Lower leg skin (tissue), 3 donors: Measurements from ENCODE around the gene RAPGEF4.

Experiments
- POLR2A ChIP-seq, 2 donors: fragments of 450-650 bp; IDR thresholded peaks; one replicate each; pipeline ENCODE4 v1.6.1; 2016 to 2017; ENCODE audit warnings: antibody characterized with exemption in 2 of 2, mild to moderate bottlenecking in 1 of 2, moderate library complexity in 1 of 2
- TF ChIP-seq, protein P1 (sequence below), 3 donors: fragments of 450-650 bp; IDR thresholded peaks; one replicate each; pipeline ENCODE4 v1.5.1; 2016; ENCODE audit warnings: antibody characterized with exemption in 3 of 3, mild to moderate bottlenecking in 3 of 3, moderate library complexity in 2 of 3

DNA sequence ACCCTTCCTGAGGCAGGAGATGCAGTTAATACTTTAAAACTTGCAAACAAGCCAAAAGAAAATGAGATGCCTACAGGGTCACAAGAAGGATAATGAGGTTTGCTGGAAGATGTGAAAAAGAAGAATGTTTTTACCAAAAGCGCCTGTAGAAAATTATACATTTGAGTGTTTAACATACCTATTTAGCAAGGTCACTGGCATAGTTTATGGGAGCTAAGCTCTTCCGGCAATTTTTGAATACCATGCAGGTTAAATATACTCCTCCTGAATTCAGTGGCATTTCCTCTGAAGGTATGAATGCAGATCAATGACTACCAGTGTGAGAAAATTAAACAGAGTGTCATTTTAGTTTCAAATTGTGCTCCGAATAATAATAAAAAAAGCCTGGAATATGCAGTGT lies 318.8 kb downstream of the RAPGEF4 start:
- TF ChIP-seq, protein P1, sequence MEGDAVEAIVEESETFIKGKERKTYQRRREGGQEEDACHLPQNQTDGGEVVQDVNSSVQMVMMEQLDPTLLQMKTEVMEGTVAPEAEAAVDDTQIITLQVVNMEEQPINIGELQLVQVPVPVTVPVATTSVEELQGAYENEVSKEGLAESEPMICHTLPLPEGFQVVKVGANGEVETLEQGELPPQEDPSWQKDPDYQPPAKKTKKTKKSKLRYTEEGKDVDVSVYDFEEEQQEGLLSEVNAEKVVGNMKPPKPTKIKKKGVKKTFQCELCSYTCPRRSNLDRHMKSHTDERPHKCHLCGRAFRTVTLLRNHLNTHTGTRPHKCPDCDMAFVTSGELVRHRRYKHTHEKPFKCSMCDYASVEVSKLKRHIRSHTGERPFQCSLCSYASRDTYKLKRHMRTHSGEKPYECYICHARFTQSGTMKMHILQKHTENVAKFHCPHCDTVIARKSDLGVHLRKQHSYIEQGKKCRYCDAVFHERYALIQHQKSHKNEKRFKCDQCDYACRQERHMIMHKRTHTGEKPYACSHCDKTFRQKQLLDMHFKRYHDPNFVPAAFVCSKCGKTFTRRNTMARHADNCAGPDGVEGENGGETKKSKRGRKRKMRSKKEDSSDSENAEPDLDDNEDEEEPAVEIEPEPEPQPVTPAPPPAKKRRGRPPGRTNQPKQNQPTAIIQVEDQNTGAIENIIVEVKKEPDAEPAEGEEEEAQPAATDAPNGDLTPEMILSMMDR (IDR thresholded peaks at IDR 0.05) = no peak
- TF ChIP-seq POLR2A (IDR thresholded peaks at IDR 0.05) = no peak
